A549 (cell line): ENCODE results near the gene TEX35.

Experiments used
- CHD2 ChIP-seq: fragments of 150-350 bp; IDR thresholded peaks from 2 replicates; pipeline ENCODE4 v1.6.1; 2014; ENCODE audit warnings: low read length; ENCODE audit not compliant: partially characterized antibody
- EP300 ChIP-seq, 2 experiments: fragments of >200 bp; sonication (Bioruptor Twin); formaldehyde crosslinking; IDR thresholded peaks; 2 replicates in 1 of 2; 3 replicates in 1 of 2; pipeline ENCODE4 v1.6.1; 2016 to 2017
- FOXS1 ChIP-seq: fragments of 250-450 bp; sonication (Bioruptor Pico); IDR thresholded peaks from 2 replicates; pipeline ENCODE4 v1.5.0; 2020; ENCODE audit warnings: mild to moderate bottlenecking, moderate library complexity
- HOXA7 ChIP-seq: fragments of 250-450 bp; sonication (Bioruptor Pico); IDR thresholded peaks from 2 replicates; pipeline ENCODE4 v1.5.0; 2020; ENCODE audit warnings: mild to moderate bottlenecking, moderate library complexity
- MYC ChIP-seq: IDR thresholded peaks from 2 replicates; pipeline ENCODE4 v1.6.1; 2012; ENCODE audit warnings: mild to moderate bottlenecking, inconsistent platforms, low read length, improper control_type of control experiment, borderline replicate concordance
- NFE2L2 ChIP-seq: fragments of 150-350 bp; conservative IDR thresholded peaks from 2 replicates; pipeline ENCODE4 v1.6.1; 2014; ENCODE audit warnings: low read length
- NR3C1 ChIP-seq: fragments of >200 bp; sonication (Bioruptor Twin); formaldehyde crosslinking; IDR thresholded peaks from 3 replicates; pipeline ENCODE4 v1.6.1; 2017
- PHF8 ChIP-seq: fragments of 200-600 bp; sonication (generic); IDR thresholded peaks from 2 replicates; pipeline ENCODE4 v1.6.1; 2016; ENCODE audit warnings: low read depth, mild to moderate bottlenecking, antibody characterized with exemption, moderate library complexity, borderline replicate concordance
- POLR2A ChIP-seq: IDR thresholded peaks from 2 replicates; pipeline ENCODE4 v1.6.1; 2012; ENCODE audit warnings: mild to moderate bottlenecking, low read length
- TF ChIP-seq, protein P1 (sequence below): fragments of >200 bp; sonication (Bioruptor Twin); formaldehyde crosslinking; IDR thresholded peaks from 3 replicates; pipeline ENCODE4 v1.5.1; 2016
- TF ChIP-seq, protein P2 (sequence below): IDR thresholded peaks from 2 replicates; pipeline ENCODE4 v1.6.1; 2012
- TF ChIP-seq, protein P3 (sequence below): fragments of 200-600 bp; sonication (generic); IDR thresholded peaks from 2 replicates; pipeline ENCODE4 v1.6.1; 2016; ENCODE audit warnings: antibody characterized with exemption, mild to moderate bottlenecking, moderate library complexity

- TF ChIP-seq EP300 (IDR thresholded peaks at IDR 0.05) (no peak), MYC (no peak), POLR2A (no peak), PHF8 (no peak), FOXS1 (CRISPR knock-in tag) (no peak), CHD2 (no peak), NR3C1 (no peak), NFE2L2 (no peak), HOXA7 (CRISPR knock-in tag) (no peak)
- TF ChIP-seq, protein P1, sequence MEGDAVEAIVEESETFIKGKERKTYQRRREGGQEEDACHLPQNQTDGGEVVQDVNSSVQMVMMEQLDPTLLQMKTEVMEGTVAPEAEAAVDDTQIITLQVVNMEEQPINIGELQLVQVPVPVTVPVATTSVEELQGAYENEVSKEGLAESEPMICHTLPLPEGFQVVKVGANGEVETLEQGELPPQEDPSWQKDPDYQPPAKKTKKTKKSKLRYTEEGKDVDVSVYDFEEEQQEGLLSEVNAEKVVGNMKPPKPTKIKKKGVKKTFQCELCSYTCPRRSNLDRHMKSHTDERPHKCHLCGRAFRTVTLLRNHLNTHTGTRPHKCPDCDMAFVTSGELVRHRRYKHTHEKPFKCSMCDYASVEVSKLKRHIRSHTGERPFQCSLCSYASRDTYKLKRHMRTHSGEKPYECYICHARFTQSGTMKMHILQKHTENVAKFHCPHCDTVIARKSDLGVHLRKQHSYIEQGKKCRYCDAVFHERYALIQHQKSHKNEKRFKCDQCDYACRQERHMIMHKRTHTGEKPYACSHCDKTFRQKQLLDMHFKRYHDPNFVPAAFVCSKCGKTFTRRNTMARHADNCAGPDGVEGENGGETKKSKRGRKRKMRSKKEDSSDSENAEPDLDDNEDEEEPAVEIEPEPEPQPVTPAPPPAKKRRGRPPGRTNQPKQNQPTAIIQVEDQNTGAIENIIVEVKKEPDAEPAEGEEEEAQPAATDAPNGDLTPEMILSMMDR = no peak
- TF ChIP-seq, protein P2, sequence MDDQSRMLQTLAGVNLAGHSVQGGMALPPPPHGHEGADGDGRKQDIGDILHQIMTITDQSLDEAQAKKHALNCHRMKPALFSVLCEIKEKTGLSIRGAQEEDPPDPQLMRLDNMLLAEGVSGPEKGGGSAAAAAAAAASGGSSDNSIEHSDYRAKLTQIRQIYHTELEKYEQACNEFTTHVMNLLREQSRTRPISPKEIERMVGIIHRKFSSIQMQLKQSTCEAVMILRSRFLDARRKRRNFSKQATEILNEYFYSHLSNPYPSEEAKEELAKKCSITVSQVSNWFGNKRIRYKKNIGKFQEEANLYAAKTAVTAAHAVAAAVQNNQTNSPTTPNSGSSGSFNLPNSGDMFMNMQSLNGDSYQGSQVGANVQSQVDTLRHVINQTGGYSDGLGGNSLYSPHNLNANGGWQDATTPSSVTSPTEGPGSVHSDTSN = no peak
- TF ChIP-seq, protein P3, sequence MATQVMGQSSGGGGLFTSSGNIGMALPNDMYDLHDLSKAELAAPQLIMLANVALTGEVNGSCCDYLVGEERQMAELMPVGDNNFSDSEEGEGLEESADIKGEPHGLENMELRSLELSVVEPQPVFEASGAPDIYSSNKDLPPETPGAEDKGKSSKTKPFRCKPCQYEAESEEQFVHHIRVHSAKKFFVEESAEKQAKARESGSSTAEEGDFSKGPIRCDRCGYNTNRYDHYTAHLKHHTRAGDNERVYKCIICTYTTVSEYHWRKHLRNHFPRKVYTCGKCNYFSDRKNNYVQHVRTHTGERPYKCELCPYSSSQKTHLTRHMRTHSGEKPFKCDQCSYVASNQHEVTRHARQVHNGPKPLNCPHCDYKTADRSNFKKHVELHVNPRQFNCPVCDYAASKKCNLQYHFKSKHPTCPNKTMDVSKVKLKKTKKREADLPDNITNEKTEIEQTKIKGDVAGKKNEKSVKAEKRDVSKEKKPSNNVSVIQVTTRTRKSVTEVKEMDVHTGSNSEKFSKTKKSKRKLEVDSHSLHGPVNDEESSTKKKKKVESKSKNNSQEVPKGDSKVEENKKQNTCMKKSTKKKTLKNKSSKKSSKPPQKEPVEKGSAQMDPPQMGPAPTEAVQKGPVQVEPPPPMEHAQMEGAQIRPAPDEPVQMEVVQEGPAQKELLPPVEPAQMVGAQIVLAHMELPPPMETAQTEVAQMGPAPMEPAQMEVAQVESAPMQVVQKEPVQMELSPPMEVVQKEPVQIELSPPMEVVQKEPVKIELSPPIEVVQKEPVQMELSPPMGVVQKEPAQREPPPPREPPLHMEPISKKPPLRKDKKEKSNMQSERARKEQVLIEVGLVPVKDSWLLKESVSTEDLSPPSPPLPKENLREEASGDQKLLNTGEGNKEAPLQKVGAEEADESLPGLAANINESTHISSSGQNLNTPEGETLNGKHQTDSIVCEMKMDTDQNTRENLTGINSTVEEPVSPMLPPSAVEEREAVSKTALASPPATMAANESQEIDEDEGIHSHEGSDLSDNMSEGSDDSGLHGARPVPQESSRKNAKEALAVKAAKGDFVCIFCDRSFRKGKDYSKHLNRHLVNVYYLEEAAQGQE = no peak
Measured at GRCh38 chr1:178536844-178537371, 24.0 kb downstream of the TEX35 start.
